NB4 (cell line): ENCODE results near the gene ERCC2.

ENCODE experiments used
- MYC ChIP-seq: IDR thresholded peaks from 2 replicates; pipeline ENCODE4 v1.6.1; 2011; ENCODE audit warnings: low read depth, low read length
- POLR2A ChIP-seq: IDR thresholded peaks from 2 replicates; pipeline ENCODE4 v1.6.1; 2011; ENCODE audit warnings: mild to moderate bottlenecking; ENCODE audit not compliant: insufficient read length; ENCODE audit errors: extremely low read depth
- TF ChIP-seq, protein P1 (sequence below): IDR thresholded peaks from one replicate; pipeline ENCODE4 v1.5.1; 2012; ENCODE audit warnings: low read depth, low read length

DNA sequence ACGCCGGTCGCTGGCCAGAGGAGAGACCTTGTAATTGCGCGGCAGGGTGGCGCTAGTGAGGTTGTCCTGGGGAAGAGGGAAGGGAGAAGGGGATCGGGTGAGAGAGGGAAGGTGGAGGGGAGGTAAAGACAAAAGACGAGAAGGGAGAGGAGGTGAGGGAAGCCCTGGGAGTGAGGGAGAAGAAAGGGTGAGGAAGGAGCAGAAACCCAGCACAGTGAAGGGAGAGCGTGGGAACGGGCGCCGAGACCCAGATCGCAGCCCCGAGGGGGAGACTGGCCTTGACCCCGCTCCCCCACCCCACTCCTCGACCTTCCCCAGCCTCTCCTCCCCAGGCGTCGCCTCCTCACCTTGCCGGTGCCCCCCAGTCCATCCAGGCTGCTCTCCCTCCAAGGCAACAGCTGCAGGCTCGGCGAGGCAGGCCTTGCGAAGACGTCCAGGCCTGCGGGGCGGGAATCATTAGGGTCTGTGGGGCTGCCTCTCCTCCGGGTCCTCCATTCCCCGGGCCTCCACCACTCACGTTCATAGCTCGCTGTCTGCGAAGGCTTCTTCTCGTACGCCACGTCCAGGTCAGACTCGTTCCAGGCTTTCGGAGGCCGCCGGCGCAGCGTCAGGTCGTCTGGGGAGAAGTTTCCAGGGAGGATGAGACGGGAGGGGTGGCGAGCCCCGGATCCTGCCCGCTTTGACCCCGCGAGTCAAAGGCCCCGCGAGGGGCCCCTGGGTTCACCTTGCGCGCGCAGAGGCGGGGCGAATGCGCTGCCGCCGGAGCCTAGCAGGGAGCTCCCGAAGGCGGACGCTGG, 25.6 kb upstream of the ERCC2 start:
- TF ChIP-seq, protein P1, sequence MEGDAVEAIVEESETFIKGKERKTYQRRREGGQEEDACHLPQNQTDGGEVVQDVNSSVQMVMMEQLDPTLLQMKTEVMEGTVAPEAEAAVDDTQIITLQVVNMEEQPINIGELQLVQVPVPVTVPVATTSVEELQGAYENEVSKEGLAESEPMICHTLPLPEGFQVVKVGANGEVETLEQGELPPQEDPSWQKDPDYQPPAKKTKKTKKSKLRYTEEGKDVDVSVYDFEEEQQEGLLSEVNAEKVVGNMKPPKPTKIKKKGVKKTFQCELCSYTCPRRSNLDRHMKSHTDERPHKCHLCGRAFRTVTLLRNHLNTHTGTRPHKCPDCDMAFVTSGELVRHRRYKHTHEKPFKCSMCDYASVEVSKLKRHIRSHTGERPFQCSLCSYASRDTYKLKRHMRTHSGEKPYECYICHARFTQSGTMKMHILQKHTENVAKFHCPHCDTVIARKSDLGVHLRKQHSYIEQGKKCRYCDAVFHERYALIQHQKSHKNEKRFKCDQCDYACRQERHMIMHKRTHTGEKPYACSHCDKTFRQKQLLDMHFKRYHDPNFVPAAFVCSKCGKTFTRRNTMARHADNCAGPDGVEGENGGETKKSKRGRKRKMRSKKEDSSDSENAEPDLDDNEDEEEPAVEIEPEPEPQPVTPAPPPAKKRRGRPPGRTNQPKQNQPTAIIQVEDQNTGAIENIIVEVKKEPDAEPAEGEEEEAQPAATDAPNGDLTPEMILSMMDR, result peak; percentile 28
- TF ChIP-seq POLR2A (no peak), MYC (no peak)
